SH-SY5Y (cell line): ENCODE data around the gene SLC6A13.

Source experiments
- GATA2 ChIP-seq: IDR thresholded peaks from 2 replicates; pipeline ENCODE4 v1.6.1; 2011; ENCODE audit warnings: mild to moderate bottlenecking, low read depth, low read length
- GATA3 ChIP-seq: IDR thresholded peaks from 2 replicates; pipeline ENCODE4 v1.6.1; 2011; ENCODE audit warnings: low read depth, mild to moderate bottlenecking, low read length, moderate library complexity

DNA sequence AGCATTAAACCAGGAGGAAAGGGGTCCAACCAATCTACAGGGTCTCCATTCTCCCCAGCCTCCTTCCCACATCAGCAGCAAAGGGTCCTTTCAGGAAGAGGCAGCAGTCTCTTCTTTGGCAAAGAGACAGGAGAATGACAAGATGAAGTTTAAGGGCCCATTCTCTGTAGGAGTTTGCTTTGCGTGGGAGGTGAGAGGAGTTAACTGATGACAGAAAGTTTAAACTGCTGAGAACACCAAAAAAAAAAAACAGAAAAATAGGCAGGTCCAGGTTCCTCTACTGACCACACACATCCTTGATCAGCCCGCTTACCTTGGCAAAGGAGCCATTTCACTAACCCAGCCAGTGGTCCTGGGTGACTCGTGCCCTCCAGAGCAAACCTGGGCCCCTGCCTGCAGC lies 5.7 kb downstream of the SLC6A13 start:
- TF ChIP-seq GATA3 = no peak
- no peak for TF ChIP-seq GATA2
